HG02943 (cell line): ENCODE data around the gene ALAD.
"Not testable (repeated sequence)": the region's sequence is repeated elsewhere in the genome, so short reads cannot be mapped to it uniquely, and the experiment has no call there.

Experiments
- ATAC-seq: cut with Tn5 transposase; IDR thresholded peaks from one replicate; pipeline ENCODE4 v1.9.1; 2021; ENCODE audit warnings: mild to moderate bottlenecking, low read depth, moderate library complexity; ENCODE audit not compliant: unreplicated experiment

ALAD gene

DNA sequence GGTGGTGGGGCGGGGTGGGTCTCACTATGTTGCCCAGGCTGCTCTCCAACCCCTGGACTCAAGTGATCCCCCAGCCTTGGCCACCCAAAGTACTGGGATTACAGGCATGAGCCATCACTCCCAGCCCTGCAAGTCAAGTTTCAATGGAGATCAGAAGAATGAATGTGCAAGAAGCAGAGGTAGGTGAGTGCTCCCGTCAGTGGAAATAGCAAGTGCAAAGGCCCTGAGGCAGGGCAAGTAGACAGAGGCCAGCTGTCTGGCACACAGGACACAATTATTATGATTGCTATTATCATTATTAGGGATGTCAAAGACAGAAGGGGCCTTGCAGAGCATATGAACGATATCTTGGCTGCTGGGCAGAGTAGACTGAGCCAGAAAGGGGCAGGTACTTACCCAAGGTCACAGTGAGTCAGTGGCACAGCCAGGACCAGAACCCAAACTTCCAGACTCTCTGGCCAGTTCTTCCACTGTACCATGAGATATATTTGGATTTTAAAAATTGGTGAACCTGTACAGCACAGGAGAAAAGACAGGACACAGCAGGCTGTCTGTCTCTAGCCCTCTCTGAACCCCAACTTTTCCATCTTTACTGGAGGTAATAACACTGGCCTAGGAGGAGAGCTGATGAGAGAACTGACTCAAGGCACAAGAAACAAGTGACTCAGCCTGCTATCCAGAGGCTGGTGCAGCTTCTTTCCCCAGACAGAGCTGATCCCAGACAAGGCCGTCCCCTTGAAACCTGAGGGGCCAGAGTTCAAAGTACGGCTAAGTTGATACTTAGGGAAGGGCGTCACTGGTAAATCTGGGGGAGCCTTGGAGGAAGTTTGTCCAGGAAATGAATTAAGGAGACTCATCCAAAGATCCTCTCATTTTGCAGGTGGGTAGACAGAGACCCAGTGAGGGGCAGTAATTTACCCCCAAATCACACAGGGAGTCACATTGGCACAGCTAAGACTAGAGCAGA, 25.7 kb downstream of the ALAD start:
- no peak for ATAC-seq

DNA sequence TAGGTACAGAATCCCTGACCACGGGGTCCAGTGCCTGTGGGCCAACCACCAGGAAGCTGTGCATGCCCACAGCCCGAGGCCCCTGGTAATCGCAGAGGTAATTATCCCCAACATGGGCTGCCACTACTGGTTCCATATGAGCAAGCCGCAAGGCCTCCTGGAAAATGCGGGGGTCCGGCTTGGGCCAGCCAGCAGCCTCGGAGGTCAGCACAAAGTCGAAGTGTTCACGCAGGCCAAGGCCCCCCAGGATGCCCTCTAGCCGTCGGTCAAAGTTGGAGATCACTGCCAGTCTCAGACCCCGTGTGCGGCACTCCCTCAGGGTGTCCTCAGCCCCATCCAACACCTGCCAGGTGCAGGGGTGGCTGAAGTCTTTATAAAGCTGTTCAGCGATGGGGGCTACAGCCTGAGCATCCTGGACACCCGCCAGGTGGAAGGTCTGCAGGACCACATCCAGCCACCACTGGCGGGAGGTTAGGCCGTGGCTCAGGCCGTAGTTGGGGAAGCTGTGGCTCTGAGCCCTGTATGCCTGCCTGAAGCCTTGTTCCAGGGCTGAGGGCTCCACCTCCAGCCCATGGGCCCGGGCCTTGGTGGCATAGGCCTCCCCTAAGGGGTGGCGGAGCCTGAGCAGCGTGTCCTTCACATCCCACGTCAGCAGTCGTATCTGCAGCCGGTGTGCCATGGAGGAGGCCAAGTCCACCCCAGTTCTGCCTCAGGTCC, 27.2 kb downstream of the ALAD start:
- ATAC-seq, result no peak

DNA sequence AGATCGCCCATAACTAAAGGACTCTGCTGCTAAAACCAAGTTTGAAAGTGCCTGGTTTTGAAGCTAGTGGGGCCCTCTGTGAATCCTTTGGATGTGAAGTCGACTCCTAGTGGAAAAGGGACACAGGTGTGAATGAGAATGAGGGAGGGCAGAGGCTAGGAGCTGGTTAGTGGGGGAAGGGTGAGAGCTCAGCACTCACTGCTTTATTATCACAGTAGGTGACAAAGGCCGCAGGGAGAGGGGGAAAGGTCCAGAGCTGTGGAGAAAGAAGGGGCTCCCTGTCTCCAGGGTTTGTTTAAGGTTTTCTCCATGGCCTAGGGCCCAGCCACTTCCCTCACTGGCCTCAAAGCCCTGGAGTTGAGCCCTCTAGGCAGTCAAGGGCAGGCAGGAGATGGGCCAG, 27.8 kb downstream of the ALAD start:
- ATAC-seq, result no peak

DNA sequence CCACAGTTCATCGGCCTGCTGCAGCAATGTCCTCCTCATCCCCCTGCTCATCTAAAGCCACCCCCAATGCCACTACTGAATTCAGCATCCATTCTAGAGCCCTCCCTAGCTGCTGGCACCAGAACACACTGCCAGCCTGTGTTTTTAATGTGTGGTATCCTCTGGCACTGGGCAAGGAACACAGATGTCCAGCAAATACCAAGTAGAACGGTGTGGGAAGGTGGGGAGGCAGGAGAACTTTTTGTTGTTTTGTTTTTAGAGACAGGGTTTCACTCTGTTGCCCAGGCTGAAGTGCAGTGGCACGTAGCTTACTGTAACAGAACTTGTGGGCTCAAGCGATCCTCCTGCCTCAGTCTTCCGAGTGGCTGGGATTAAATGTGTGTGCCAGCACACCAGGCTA, 29.0 kb downstream of the ALAD start:
- ATAC-seq, result no peak

DNA sequence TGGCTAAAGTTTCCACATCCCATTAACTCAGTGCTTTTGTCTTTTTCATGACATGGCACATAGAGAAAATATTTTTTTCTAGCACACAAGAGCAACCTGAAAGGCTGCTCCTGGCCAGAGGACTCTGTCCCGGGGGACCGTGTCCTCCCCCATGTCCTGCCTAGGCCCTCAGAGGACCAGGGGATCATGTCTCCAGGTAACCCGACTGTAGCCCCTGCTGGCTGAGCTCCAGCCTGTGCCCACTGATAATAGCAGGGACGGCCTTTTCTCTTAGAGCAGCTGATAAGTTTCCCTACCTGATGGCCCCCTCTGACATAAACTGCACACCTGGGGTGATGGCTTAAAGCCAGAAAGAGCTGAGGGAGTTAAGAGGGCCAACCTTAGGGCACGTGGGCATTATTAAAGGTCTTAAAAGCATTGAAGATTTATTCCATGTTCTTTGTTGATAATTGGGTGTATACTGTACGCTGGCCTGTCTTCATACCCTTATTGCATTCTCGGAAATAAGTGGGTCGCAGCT, 30.2 kb downstream of the ALAD start:
- ATAC-seq, result no peak

DNA sequence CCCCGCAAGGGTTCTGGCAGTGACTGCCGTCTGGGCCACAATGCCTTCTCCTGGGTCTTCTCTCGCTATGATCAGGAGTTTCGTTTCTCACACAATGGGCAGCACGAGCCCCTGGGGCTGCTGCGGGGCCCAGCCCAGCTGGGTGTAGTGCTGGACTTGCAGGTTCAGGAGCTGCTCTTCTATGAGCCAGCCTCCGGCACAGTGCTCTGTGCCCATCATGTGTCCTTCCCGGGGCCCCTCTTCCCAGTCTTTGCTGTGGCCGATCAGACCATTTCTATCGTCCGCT, 31.3 kb downstream of the ALAD start:
- no peak for ATAC-seq

DNA sequence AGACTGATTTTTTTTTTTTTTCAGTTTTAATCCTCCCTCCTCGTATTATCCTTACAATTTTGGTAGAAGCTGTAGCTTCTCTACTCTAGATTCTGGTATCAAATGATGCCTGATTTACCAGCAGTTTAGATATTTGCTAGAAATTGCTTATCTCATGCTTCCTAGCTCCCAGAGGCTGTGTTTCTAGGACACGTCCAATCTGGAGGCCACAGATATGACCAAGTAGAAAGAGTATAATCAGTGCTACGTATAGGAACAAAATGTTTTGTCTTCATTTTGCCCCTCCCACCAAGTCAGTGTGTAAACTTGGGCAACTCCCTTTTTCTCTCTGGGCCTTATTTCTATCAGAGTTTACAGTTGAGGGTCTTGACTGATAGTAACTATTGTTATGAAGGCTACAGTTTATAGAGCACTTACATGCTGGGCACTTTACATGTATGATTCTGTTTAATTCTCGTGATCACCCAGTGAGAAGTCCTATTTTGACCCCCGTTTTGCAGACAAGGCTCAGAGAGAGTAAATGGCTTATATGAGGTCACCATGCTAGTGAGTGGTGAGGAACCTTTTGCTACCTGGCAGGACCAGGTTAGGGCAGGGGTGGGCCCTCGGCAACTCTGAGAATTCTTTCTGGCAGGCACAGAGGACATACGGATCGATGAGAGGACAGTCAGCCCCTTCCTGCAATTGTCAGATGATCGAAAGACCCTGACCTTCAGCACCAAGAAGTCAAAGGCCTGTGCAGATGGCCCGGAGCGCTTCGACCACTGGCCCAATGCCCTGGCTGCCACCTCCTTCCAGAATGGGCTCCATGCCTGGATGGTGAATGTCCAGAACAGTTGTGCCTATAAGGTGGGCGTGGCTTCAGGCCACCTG, 31.9 kb downstream of the ALAD start:
- ATAC-seq, result no peak

DNA sequence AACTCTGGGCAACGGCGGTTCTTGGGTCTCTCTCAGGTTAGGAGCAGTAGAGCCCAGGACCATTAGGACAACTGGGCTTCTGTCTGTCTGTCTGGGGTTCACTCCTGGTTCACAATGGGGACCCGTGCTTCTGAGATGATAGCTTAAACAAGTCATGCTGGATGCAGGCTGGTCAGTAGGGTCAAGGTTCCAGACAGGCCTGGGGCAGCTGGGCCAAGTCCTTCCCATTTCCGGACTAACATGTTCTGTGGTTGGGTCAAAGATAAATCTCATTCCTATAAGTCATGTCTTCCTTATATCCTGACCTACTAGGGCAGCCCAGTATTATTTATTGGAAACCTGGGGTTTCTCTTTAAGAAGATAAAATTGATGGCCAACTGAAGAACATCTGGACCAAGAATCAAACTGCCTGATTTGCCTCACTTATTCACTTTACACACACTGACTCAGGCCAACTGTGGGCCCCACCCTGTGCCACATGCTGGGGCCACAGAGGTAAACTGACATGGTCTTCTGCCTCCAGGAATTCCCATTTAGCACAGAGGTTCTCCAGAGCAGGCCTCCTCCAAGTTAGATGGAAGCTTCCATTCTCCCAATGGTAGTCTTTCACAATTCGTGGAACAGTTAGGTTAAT, 32.6 kb downstream of the ALAD start:
- no peak for ATAC-seq

DNA sequence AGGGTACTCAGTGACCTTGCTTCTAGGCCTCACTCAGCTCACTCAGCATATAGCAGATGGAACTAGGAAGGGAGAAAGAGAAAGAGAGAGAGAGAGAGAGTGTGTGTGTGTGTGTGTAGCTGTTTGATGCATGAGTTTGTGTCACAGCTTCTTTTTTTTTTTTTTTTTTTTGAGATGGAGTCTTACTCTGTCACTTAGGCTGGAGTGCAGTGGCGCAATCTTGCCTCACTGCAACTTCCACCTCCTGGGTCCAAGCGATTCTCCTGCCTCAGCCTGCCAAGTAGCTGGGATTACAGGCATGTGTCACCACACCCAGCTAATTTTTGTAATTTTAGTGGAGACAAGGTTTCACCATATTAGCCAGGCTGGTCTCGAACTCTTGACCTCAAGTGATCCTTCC, 35.4 kb downstream of the ALAD start:
- ATAC-seq, result not testable (repeated sequence)

DNA sequence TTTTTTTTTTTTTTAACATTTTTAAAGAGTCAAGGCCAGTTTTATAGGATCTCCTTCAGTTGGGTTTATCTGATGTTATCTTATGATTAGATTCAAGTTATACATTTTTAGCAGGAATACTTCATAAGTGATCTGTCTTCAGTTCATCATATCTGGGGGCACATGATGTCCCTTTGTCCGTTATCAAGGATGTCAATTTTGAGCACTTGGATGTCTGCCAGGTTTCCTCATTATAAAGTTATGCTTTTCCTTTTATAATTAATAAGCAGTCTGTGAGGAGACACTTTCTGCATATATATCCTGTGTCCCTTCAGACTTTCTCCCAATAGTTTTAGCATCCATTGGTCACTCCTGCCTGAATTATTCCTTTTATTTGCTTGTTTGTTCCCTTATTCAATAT, 36.1 kb downstream of the ALAD start:
- ATAC-seq, result no peak

DNA sequence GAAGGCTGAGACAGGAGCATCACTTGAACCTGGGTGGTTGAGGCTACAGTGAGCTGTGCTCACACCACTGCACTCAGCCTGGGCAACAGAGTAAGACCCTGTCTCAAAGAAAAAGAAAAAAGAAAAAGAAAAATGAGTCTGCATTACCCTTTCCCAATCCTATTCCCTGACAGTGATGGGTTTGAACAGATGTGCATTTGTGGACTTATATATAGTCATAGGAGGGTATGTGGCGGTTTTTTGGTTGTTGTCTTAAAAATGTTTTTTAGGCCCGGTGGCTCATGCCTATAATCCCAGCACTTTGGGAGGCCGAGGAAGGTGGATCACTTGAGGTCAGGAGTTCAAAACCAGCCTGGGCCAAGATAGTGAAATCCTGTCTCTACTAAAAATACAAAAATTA, 37.7 kb downstream of the ALAD start:
- ATAC-seq, result no peak

DNA sequence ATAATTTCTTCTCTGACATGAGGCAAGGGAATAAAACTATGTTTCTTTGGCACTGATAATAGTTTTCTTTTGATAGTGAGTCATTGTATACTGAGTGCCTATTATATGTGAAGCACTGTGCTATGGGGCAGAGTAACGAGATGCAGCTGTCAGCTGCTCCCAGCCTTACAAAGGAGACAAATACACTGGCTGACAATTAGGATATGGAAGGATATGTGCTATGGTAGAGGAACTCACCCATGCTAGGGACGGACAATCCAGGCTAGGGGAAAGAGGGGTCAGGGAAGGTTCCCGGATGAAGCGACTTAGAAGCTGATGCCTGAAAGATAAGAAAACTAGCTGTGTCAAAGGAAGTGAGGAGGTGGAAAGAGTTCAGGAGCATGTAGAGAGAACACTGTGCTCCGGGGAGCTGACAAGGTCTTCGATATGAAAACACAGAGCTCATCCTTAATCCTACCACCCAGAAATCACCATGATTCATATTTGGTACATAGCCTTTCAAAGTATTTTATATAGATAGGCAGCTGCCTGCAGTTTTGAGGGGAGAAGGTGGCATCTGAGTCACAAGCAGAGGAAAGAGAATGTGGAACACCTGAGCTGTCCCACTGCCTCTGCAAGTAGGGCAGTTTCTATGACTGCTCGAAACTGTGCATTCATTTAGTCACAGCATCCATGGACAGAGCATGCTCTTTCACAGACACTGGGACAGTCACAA, 39.6 kb downstream of the ALAD start:
- no peak for ATAC-seq

DNA sequence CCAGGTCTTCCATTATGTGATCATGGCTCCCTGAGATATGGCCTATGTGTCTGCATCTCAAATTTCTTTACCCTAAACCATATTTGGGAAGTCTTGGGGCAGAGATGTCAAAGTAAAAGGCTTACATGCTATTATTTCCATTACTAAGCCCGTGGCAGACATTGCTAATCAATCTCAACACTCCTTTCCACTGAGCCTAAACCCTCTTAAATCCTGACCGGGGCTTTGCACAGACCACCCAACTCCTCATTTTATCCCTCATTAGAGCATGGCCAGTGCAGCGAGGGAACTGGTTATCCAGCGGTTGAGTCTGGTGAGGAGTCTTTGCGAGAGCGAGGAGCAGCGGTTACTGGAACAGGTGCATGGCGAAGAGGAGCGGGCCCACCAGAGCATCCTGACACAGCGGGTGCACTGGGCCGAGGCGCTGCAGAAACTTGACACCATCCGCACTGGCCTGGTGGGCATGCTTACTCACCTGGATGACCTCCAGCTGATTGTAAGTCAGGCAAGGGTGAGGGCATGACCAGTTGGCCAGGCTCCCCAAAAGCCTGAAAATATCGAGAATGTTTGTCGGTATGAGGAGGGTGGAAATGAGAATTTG, 40.7 kb downstream of the ALAD start:
- no peak for ATAC-seq

DNA sequence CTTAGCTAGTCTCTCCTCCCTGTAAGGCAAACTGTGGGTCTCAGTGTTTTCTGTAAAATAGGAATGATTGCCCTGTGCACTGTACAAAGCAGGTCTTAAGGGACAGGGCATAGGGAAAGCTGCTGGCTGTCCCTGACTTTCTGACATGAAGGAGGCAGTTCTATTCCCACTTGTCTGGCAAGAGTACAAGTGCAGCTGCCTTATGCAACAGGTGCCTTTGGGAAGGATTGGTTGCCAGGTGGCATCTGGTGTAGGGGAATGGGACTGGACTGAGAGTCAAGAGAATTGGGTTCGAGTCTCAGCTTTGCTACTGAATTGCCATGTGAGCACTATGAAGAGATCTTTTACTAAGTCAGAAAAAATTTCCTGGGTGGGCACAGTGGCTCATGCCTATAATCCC, 41.7 kb downstream of the ALAD start:
- ATAC-seq, result no peak

DNA sequence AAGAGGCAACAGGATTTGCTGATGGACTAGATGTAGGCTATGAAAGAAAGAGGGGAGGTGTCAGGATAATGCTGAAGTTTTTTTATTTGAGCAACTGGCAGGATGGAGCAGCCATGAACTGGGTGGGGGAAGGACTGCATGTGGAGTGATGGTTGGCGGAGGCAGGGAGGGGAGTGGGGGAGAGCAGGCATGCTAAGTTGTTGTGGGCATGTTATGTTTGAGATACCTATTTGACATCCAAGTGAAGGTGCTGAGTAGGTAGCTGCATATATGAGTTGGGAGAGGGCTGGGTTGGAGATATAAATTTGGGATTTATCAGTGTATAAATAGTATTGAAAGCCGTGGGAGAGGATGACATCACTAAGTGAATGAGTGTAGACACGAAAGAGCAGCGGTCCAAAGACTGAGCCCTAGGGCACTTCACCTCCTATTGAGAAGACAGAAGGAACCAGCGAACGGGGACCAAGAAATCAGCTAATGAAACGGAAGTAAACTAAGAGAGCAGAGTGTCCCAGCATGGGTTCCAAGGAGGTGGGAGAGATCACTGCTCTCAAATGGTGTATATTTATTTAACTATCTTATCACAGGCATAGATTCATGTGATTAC, 44.3 kb downstream of the ALAD start:
- ATAC-seq, result no peak

DNA sequence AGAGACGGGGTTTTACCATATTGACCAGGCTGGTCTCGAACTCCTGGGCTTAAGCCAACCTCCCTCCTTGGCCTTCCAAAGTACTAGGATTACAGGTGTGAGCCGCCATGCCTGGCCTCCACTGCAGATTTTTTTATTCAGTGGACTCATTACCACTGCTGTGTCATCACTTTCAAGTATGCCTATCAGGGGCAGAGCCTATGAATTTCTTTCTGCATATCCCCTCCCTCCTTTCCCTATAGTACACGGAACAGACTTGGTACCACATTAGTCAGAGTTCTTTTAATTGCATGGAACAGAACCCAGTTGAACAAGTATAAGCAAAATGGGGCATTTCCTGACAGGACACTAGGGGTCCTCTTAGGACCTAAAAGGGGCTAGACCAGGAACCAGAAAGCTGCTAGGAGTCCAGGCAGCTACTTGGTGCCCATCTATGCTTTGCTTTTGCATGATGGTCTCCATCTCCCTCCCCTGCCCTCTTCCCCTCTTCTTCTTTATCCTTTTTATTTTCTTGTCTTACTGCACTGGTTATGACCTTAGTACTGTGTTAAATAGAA, 46.0 kb downstream of the ALAD start:
- ATAC-seq, result no peak

DNA sequence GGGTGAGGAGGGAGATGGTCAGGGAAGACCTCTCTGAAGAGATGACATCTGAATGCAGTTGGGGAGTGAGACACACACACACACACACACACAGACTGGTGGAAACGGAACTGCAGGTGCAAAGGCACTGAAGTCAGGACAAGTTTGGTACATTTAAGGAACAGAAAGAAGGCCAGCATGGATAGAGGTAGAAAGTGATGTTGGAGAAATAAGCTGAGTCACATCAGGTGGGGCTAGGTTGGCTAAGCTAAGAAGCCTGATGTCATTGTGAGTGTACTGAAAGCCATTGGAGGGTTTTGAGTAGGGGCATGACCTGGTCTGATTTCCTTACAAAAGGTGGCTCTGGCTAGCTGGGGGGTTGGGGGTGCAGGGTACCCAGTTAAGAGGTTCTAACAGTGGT, 48.7 kb downstream of the ALAD start:
- ATAC-seq, result no peak

DNA sequence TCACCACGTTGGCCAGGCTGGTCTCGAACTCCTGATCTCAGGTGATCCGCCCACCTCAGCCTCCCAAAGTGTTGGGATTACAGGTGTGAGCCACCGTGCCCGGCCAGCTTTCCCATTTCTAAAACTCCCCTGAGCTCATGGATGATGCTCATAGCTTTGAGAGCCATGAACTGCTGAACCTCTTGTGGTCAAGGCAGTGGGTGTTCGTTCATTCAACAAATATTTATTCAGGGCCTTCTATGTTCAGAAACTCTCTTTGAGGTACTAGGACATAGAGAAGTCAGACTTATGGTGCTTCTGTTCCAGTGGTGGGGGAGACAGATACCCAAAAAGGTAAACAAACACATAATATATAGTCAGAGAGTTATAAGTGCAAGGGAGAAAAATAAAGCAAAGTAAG, 49.1 kb downstream of the ALAD start:
- no peak for ATAC-seq

DNA sequence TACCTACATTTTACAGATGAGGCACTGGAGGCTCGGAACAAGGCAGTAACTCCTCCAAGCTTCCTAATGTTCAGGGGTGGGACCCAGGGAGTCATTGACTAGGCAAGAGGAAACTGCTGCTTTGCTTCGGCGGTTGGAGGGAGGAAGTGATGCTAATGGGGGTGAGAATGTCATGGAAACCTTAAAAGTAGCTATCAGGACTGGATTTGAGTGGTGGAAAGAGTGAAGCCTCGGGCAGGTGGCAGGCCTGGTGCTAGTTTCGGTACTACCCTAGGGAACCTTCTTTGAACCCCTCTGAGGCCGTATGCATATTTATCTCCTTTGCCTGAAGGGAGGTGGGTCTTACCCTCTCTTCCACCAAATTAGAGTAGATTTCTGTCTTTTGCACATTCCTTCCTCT, 50.1 kb downstream of the ALAD start:
- no peak for ATAC-seq
